ENCODE measurements around the gene C4B. TPM values are rescaled to one million over a fixed set of nuclear protein-coding genes. Genes with fewer than 3 reads are reported as not detected.

Gene C4B
- total and polyA plus RNA-seq, 2 donors (not counting 3 experiments of a cell fraction or from before 2014, with no cell fraction given), result 4.4 to 6.3 TPM

DNA sequence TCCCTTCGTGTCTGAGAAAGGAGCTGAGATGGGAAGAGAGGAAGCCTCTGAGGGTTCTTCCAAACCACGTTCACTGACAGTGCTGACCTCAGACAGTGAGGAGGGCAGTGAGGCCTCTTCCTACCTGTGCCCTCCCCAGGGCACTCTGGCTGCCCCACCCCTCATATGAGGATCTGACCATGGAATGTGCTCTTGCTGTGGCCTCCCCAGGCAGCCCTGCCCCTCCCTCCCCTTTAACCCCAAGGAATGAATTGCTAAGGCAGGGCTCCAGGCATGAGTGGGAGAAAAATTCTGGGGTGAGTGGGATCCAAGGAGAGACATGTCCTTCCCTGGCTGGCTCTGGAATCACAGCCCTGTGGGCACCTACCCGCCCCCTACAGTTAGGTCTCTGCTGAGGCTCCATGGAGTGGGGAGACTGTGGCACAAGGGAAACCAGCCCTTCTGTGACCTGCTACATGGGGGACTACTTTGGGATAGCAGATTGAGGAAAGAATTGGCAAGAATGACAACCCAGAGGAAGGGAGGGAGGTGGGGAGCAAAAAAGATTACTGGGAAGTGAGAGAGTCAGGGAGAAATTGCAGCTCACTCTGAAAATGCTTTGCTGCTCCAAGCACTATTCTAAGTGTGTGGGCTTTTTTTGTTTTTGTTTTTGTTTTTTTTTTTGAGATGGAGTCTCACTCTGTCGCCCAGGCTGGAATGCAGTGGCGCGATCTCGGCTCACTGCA lies 65.1 kb downstream of the C4B start:
- no peaks in the 10 kb centered on the region for H3K9me1 ChIP-seq (replicated peaks; ENCODE audit: control insufficient read depth, extremely low read depth, insufficient read depth, low read length)
- H3K9me3 ChIP-seq (replicated peaks; ENCODE audit: control insufficient read depth, insufficient read depth, low read length), result no peaks in the 10 kb centered on the region
- BruUV-seq (replicated peaks), result no TSS peak
- ChIA-PET POLR2A (no interaction called here), CTCF (interaction anchor here (1.0 kb wide), 1 partner anchor 20 kb away, joined by 3 read pairs; no protein-coding TSS in a partner anchor)
- H4K20me1 ChIP-seq (replicated peaks; ENCODE audit: control insufficient read depth, extremely low read depth, insufficient read depth, low read length), result no peaks in the 10 kb centered on the region
- no peaks in the 10 kb centered on the region for H3K36me3 ChIP-seq (ENCODE audit: control insufficient read depth in 2 of 2, extremely low read depth in 1 of 2, insufficient read depth in 2 of 2, low read length in 2 of 2)
- no peak for FAIRE-seq
- H3K27me3 ChIP-seq (ENCODE audit: control insufficient read depth in 2 of 2, insufficient read depth in 2 of 2, low read length in 2 of 2), result peaks cover 0 to 2% of the 10 kb centered on the region in 2 experiments
- no peak overlapping the region for H3K27ac ChIP-seq (ENCODE audit: insufficient read depth, low read depth, low read length)
- H3K4me2 ChIP-seq (ENCODE audit: insufficient read depth, low read length), result no peak overlapping the region
- TF ChIP-seq, protein P1, sequence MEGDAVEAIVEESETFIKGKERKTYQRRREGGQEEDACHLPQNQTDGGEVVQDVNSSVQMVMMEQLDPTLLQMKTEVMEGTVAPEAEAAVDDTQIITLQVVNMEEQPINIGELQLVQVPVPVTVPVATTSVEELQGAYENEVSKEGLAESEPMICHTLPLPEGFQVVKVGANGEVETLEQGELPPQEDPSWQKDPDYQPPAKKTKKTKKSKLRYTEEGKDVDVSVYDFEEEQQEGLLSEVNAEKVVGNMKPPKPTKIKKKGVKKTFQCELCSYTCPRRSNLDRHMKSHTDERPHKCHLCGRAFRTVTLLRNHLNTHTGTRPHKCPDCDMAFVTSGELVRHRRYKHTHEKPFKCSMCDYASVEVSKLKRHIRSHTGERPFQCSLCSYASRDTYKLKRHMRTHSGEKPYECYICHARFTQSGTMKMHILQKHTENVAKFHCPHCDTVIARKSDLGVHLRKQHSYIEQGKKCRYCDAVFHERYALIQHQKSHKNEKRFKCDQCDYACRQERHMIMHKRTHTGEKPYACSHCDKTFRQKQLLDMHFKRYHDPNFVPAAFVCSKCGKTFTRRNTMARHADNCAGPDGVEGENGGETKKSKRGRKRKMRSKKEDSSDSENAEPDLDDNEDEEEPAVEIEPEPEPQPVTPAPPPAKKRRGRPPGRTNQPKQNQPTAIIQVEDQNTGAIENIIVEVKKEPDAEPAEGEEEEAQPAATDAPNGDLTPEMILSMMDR (IDR thresholded peaks at IDR 0.05; ENCODE audit: extremely low read depth in 1 of 2, insufficient read depth in 1 of 2, low read depth in 1 of 2, low read length in 2 of 2), result no peak
- TF ChIP-seq GATA2 (IDR thresholded peaks at IDR 0.05; ENCODE audit: insufficient read depth, insufficient read length, low read depth, low read length), result no peak
- TF ChIP-seq EZH2 (IDR thresholded peaks at IDR 0.05; ENCODE audit: borderline replicate concordance, low read depth, low read length, severe bottlenecking), result no peak
- no peak for TF ChIP-seq JUN (IDR thresholded peaks at IDR 0.05; ENCODE audit: borderline replicate concordance, insufficient read depth, insufficient read length, low read depth)
- no peak for TF ChIP-seq MYC (IDR thresholded peaks at IDR 0.05; ENCODE audit: low read depth, low read length)
- TF ChIP-seq, protein P2, sequence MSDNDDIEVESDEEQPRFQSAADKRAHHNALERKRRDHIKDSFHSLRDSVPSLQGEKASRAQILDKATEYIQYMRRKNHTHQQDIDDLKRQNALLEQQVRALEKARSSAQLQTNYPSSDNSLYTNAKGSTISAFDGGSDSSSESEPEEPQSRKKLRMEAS (IDR thresholded peaks at IDR 0.05; ENCODE audit: insufficient read depth, insufficient read length), result no peak
- TF ChIP-seq POLR2A (IDR thresholded peaks at IDR 0.05; ENCODE audit: low read depth, low read length), result no peak
- TF ChIP-seq FOS (IDR thresholded peaks at IDR 0.05; ENCODE audit: borderline replicate concordance, insufficient read depth, low read length), result no peak
- no peak for TF ChIP-seq POLR2AphosphoS5 (IDR thresholded peaks at IDR 0.05; ENCODE audit: insufficient read depth, low read depth, low read length)
- H3K4me1 ChIP-seq (ENCODE audit: control insufficient read depth, extremely low read depth, insufficient read depth, low read length), result no peaks in the 10 kb centered on the region
- no peak overlapping the region for H3K9ac ChIP-seq (replicated peaks; ENCODE audit: extremely low read depth, insufficient read depth, low read length)
- no peaks in the 10 kb centered on the region for H3K79me2 ChIP-seq (ENCODE audit: control insufficient read depth, insufficient read depth, low read length)
- no peak overlapping the region for H2AFZ ChIP-seq (ENCODE audit: low read depth, low read length)
- DNase-seq (ENCODE audit: low read depth, low spot score), result no peak
- dilution Hi-C loops (cut with MboI; ENCODE audit: extremely low pct_ligation_motif_present, low sequenced_read_pairs), result no loop called here
- no peak overlapping the region for H3K4me3 ChIP-seq (replicated peaks in 1 of 3; ENCODE audit: insufficient read depth in 1 of 3, low read depth in 1 of 3, low read length in 3 of 3)
- intact Hi-C loops (cut with micrococcal nuclease), result no loop called here
